Measurements from ENCODE around the gene GRIN2A. TPM values are rescaled to one million over a fixed set of nuclear protein-coding genes. Genes with fewer than 3 reads are reported as not detected.

Gene GRIN2A
- total and polyA plus RNA-seq, 5 donors: 2.1 to 7.6 (median 4.5) TPM

DNA sequence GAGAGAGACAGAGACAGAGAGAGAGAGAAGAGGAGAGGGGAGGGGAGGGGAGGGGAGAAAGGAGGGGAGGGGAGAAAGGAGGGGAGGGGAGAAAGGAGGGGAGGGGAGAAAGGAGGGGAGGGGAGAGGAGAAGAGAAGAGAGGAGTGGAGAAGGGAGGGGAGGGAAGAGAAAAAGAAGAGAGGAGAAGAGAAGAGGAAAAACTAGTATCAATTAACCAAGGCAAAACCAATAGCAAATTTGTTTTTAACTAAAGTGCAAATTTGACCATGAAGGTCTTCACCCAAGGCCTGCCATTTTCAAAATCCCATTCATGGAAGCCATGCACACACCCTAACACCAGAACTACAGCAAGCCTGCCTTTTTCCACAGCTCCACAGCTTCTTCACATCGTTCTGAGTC, 16.6 kb downstream of the GRIN2A start:
- H3K9me3 ChIP-seq (ENCODE audit: control insufficient read depth, low read length): no peaks in the 10 kb centered on the region
- no peak for DNase-seq
- no peak for ATAC-seq
- 71% methylated on average over 1 of the region's 1 CpG for WGBS
- H3K4me1 ChIP-seq (ENCODE audit: control insufficient read depth, insufficient read depth, low read length): no peaks in the 10 kb centered on the region
- no peak overlapping the region for H3K4me3 ChIP-seq (ENCODE audit: low read length)
- H3K27me3 ChIP-seq (ENCODE audit: control insufficient read depth, insufficient read depth): no peaks in the 10 kb centered on the region
- no peak overlapping the region for H3K27ac ChIP-seq (ENCODE audit: low read length)
- intact Hi-C loops (cut with DNase I): no loop called here

DNA sequence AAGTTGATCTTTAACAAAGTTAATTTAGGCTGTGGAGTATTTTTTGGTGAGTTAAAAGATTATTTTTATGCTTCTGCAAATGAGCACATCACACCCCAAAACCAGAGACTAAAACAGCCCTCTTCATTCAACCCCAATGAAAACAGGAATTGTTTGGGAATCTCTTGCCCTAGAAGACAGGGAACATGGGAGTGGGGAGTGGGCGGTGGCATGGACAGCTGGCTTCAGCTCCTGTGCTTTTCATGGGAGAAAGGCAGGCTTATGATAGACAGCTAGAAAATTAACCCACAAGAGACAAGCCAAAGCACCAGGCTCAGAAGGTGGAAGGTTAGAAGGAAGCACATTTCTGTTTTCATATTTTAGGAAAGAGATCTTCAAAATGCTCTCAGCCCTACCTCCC, 19.2 kb downstream of the GRIN2A start:
- Histone ChIP-seq H3K27ac (ENCODE audit: low read length) (no peak overlapping the region), H3K27me3 (ENCODE audit: control insufficient read depth, insufficient read depth) (no peaks in the 10 kb centered on the region), H3K4me3 (ENCODE audit: low read length) (no peak overlapping the region), H3K4me1 (ENCODE audit: control insufficient read depth, insufficient read depth, low read length) (no peaks in the 10 kb centered on the region), H3K9me3 (ENCODE audit: control insufficient read depth, low read length) (no peaks in the 10 kb centered on the region)
- WGBS: 50% methylated on average over 1 of the region's 1 CpG
- intact Hi-C loops (cut with DNase I): no loop called here
- no peak for ATAC-seq
- no peak for DNase-seq

DNA sequence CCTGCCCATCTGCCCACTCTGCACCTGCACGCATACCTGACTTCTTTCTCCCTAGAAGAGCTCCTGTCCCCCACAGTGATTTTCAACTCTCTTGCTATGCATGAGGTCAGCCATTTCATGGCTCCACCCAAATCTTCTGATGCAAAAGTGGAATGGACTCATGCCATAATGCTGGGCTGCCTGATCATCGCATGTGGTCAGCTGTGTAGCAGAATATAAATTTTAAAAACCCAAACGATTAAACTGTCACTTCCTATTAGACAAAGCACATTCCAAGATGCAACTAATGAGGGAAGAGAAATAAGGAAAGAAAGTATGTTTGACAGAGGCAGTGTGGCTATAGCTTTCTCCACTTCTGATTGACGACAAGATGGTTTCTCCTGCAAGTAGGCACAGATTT, 26.1 kb downstream of the GRIN2A start:
- ATAC-seq (no peak), DNase-seq (no peak)
- Histone ChIP-seq H3K4me3 (ENCODE audit: low read length) (no peak overlapping the region), H3K27me3 (ENCODE audit: control insufficient read depth, insufficient read depth) (no peaks in the 10 kb centered on the region), H3K4me1 (ENCODE audit: control insufficient read depth, insufficient read depth, low read length) (no peaks in the 10 kb centered on the region), H3K27ac (ENCODE audit: low read length) (no peak overlapping the region), H3K9me3 (ENCODE audit: control insufficient read depth, low read length) (no peaks in the 10 kb centered on the region)
- intact Hi-C loops (cut with DNase I): no loop called here
- 87% methylated on average over 4 of the region's 4 CpGs for WGBS

DNA sequence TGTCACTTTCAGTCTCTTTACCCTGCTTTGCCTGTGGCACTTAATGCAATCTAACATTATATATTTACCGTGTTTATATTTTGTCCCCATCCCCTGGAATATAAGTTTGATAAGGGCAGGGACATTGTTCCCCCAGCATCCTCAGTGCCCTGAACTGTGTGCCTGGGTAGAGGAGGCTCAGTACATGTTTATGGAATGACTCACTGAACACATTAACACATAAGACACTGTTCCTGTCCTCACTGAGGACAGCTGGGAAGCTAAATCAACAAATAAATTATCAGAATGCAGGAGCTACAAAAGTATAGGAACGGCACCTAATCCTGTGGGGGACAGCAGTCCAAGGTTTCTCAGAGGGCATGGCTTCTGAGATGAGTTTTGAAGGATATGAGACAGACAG, 27.8 kb downstream of the GRIN2A start:
- 52% methylated on average over 2 of the region's 2 CpGs for WGBS
- intact Hi-C loops (cut with DNase I): no loop called here
- Histone ChIP-seq H3K4me1 (ENCODE audit: control insufficient read depth, insufficient read depth, low read length) (no peaks in the 10 kb centered on the region), H3K27me3 (ENCODE audit: control insufficient read depth, insufficient read depth) (no peaks in the 10 kb centered on the region), H3K27ac (ENCODE audit: low read length) (no peak overlapping the region), H3K4me3 (ENCODE audit: low read length) (no peak overlapping the region), H3K9me3 (ENCODE audit: control insufficient read depth, low read length) (no peaks in the 10 kb centered on the region)
- DNase-seq (no peak), ATAC-seq (no peak)

DNA sequence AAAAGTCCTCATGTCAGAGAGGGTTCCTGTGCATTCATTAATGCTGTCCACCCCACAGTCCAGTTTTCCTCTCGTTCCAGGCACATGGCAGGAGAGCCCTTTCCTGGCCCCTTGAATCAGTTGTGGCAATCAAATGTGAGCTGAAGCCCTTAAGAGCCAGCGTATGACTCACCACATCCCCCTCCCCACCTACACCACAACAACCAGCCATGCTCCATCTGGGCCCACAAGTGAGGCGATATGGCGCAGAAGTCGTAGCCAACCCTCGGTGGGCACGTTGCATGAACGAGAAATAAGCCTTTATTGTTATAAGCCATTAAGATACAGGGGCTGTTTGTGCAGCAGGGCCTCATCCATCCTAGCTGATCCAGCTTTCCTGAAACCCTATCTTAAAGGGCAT, 28.2 kb downstream of the GRIN2A start:
- DNase-seq (no peak), ATAC-seq (no peak)
- Histone ChIP-seq H3K9me3 (ENCODE audit: control insufficient read depth, low read length) (no peaks in the 10 kb centered on the region), H3K4me1 (ENCODE audit: control insufficient read depth, insufficient read depth, low read length) (no peaks in the 10 kb centered on the region), H3K4me3 (ENCODE audit: low read length) (no peak overlapping the region), H3K27me3 (ENCODE audit: control insufficient read depth, insufficient read depth) (no peaks in the 10 kb centered on the region), H3K27ac (ENCODE audit: low read length) (no peak overlapping the region)
- intact Hi-C loops (cut with DNase I): no loop called here
- WGBS: 83% methylated on average over 8 of the region's 8 CpGs

DNA sequence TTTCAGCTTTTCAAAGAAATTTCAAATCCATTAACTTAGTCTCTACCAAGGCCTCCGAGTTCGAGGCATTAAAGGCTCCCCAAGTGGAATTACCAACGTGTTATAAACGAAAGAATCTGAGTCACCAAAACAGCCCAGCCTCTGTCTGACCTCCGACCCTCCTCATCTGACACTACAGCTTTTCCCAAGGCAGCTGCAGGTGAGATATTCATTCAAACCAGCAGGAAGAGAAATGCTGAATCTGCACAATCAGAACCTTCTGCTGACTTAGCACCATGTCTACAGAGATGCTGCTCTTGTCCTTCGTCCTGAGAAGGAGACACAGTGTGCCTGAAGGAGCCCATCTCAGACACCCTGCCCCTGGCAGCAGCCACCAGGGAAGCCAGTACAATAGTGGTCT, 30.5 kb downstream of the GRIN2A start:
- no peaks in the 10 kb centered on the region for H3K4me1 ChIP-seq (ENCODE audit: control insufficient read depth, insufficient read depth, low read length)
- H3K9me3 ChIP-seq (ENCODE audit: control insufficient read depth, low read length): no peaks in the 10 kb centered on the region
- intact Hi-C loops (cut with DNase I): no loop called here
- 74% methylated on average over 6 of the region's 6 CpGs for WGBS
- ATAC-seq (no peak), DNase-seq (no peak)
- no peak overlapping the region for H3K27ac ChIP-seq (ENCODE audit: low read length)
- no peaks in the 10 kb centered on the region for H3K27me3 ChIP-seq (ENCODE audit: control insufficient read depth, insufficient read depth)
- H3K4me3 ChIP-seq (ENCODE audit: low read length): no peak overlapping the region

DNA sequence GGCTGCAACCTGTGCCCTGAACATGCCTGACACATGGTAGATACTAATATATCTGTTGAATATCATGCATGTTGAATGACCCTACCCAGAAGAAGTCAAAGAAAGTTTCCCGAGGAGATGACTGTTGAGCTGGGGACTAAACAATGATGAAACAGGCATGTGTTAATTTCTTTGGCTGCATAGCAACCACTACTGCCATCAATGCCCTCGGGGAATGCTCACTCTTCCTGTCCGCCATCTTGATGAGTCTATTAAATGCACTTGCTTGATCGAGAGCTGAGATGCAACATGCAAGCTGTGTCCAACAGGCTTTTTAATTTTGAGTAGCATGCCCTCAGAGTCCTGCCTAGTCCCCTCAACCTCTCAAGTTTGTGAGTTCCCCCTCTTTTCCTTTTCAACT, 31.3 kb downstream of the GRIN2A start:
- WGBS: 63% methylated on average over 4 of the region's 4 CpGs
- H3K27me3 ChIP-seq (ENCODE audit: control insufficient read depth, insufficient read depth): no peaks in the 10 kb centered on the region
- no peaks in the 10 kb centered on the region for H3K9me3 ChIP-seq (ENCODE audit: control insufficient read depth, low read length)
- no peak overlapping the region for H3K4me3 ChIP-seq (ENCODE audit: low read length)
- ATAC-seq (no peak), DNase-seq (no peak)
- H3K4me1 ChIP-seq (ENCODE audit: control insufficient read depth, insufficient read depth, low read length): no peaks in the 10 kb centered on the region
- intact Hi-C loops (cut with DNase I): no loop called here
- no peak overlapping the region for H3K27ac ChIP-seq (ENCODE audit: low read length)

DNA sequence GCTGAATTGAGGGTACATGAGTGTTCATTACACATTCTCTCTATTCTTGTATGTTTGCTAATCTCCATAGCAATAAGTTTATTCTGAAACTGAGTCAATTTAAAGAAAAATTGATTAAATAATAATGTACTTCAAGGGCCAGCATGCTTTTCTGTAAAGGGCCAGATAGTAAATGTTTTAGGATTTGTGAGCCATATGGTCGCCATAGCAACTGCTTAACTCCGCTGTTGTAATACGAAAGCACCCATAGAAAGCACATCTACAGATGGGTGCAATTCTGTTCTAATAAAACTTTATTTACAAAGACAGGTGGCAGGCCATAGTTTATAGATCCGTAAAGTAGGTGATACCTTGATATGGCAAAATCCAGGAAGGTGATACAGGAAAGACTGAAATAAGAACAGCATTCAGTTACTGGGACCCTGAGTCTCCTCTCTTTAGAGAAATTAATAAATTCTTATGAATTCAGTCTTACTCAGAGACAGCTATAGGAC, 36.6 kb downstream of the GRIN2A start:
- Histone ChIP-seq H3K9me3 (ENCODE audit: control insufficient read depth, low read length) (no peaks in the 10 kb centered on the region), H3K4me1 (ENCODE audit: control insufficient read depth, insufficient read depth, low read length) (no peaks in the 10 kb centered on the region), H3K27me3 (ENCODE audit: control insufficient read depth, insufficient read depth) (no peaks in the 10 kb centered on the region), H3K27ac (ENCODE audit: low read length) (no peak overlapping the region), H3K4me3 (ENCODE audit: low read length) (no peak overlapping the region)
- DNase-seq (no peak), ATAC-seq (no peak)
- 67% methylated on average over 4 of the region's 4 CpGs for WGBS
- intact Hi-C loops (cut with DNase I): no loop called here

DNA sequence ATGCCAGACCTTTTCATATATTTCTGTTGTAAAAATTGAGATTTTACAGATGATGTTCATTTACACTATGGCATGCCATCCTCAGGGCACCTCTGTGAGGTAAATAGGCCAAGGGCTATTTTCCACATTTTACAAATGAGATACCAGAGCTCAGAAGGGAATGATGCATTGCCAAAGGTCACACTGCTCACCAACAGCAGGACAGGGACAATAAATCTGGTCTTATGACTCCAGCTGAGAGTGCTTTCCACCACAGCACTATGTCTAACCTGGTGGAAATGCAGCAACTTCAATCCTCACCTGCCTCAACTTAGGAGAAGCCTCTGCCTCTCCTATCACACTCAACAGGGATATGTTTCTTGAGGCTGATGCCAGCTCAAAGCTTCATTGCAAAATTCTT, 40.6 kb downstream of the GRIN2A start:
- Histone ChIP-seq H3K27me3 (ENCODE audit: control insufficient read depth, insufficient read depth) (no peaks in the 10 kb centered on the region), H3K4me1 (ENCODE audit: control insufficient read depth, insufficient read depth, low read length) (no peaks in the 10 kb centered on the region), H3K9me3 (ENCODE audit: control insufficient read depth, low read length) (no peaks in the 10 kb centered on the region), H3K4me3 (ENCODE audit: low read length) (no peak overlapping the region), H3K27ac (ENCODE audit: low read length) (no peak overlapping the region)
- no peak for DNase-seq
- intact Hi-C loops (cut with DNase I): no loop called here
- no peak for ATAC-seq

DNA sequence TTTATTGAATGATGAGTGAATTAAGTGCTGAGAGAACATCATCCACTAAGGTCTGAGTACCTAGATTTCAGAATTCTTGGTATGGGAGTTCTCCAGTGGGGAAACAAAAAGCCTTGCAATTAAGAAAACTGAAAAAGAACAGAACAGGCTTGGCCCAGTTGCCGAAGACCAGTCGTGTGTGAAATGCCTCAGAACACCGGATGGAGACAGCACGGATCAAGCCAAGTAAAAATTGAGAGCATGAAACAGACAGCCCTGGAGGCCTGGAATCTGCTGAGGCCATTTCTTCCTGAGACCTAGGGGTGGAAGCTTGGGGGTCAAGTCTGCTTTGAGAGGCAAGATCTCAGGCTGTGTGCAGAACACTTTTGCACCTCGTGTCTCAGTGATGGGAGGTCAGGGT, 43.3 kb downstream of the GRIN2A start:
- no peaks in the 10 kb centered on the region for H3K27me3 ChIP-seq (ENCODE audit: control insufficient read depth, insufficient read depth)
- H3K4me3 ChIP-seq (ENCODE audit: low read length): no peak overlapping the region
- H3K9me3 ChIP-seq (ENCODE audit: control insufficient read depth, low read length): no peaks in the 10 kb centered on the region
- H3K27ac ChIP-seq (ENCODE audit: low read length): no peak overlapping the region
- ATAC-seq (no peak), DNase-seq (no peak)
- intact Hi-C loops (cut with DNase I): no loop called here
- H3K4me1 ChIP-seq (ENCODE audit: control insufficient read depth, insufficient read depth, low read length): no peaks in the 10 kb centered on the region
- 72% methylated on average over 5 of the region's 5 CpGs for WGBS

DNA sequence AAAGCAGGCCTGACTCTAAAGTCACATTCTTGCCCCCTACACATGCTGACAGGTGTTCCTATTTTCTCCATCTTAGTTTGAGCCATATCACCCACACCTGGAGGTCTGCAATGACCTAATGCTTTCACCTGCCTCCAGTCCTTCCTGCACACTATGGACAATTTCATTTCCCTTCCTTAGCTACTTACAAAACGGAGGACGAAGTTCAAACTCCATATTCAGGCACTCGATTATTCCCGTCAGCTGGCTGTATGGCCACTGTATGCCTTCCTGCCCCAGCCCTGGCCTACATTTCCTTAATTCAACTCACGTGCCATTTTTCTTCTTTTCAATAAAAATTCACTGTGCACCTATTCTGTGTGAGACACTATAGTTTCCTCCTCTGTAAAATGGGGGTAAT, 44.9 kb downstream of the GRIN2A start:
- 85% methylated on average over 5 of the region's 5 CpGs for WGBS
- Histone ChIP-seq H3K27ac (ENCODE audit: low read length) (no peak overlapping the region), H3K27me3 (ENCODE audit: control insufficient read depth, insufficient read depth) (no peaks in the 10 kb centered on the region), H3K4me1 (ENCODE audit: control insufficient read depth, insufficient read depth, low read length) (no peaks in the 10 kb centered on the region), H3K9me3 (ENCODE audit: control insufficient read depth, low read length) (no peaks in the 10 kb centered on the region), H3K4me3 (ENCODE audit: low read length) (no peak overlapping the region)
- DNase-seq (no peak), ATAC-seq (no peak)
- intact Hi-C loops (cut with DNase I): no loop called here

DNA sequence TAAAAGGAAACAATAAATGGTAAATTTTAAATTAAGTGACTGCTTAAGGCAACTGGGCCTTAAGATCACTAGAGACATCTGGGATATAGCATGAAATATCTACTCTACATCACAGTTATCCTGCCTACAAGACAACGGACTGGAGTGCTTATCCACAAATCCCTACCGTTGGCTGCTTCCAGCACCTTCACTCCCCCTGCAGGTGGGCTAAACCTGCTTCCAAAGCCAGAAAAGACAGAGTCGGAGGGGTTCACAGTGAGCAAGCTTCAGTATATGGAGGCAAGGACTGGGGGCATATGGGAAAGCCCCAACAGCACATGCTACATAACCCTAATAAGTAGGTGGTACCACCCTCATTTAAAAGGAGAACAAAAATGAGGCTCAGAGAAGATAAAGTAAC, 45.3 kb downstream of the GRIN2A start:
- WGBS: 31% methylated on average over 3 of the region's 3 CpGs
- H3K27ac ChIP-seq (ENCODE audit: low read length): no peak overlapping the region
- no peaks in the 10 kb centered on the region for H3K9me3 ChIP-seq (ENCODE audit: control insufficient read depth, low read length)
- H3K4me3 ChIP-seq (ENCODE audit: low read length): no peak overlapping the region
- H3K4me1 ChIP-seq (ENCODE audit: control insufficient read depth, insufficient read depth, low read length): no peaks in the 10 kb centered on the region
- DNase-seq (no peak), ATAC-seq (no peak)
- H3K27me3 ChIP-seq (ENCODE audit: control insufficient read depth, insufficient read depth): no peaks in the 10 kb centered on the region
- intact Hi-C loops (cut with DNase I): no loop called here

All from right cardiac atrium (tissue), 5 donors.